ENCODE results near the gene TMEM266.

Gene TMEM266

DNA sequence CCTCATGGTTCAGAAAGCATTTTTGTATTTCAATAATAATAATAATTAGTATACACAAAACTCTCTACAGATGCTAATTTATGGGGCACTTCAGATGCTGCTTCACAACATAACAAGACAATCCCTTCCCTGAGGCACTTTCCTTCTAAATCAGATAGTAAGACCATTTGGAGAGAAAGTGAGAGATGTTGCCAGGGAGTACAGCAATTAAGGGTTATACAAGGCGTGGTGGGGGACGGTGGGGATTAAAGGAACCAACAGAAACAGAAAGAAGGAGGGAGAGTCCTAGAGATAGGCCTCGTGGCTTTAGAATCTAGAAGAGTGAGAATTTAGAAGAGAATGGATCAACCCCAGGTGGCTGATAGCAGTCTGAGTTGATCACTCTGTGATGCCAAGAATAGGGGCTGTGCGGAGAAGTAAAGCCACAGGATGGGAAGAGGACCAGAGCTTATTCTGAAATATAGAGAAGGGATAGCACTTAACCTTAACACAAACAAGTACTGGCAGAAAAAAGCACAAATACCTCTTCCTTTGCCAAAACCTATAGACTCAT, 174.6 kb downstream of the TMEM266 start:
- no peak for DNase-seq (ENCODE audit: low read depth in 2 of 2, low spot score in 1 of 2)

- no peak for DNase-seq (ENCODE audit: low read depth in 2 of 2, low spot score in 1 of 2)
Observed at GRCh38 chr15:76235186-76235826, 175.5 kb downstream of the TMEM266 start.

- DNase-seq (ENCODE audit: low read depth in 2 of 2, low spot score in 1 of 2), result no peak
Observed at GRCh38 chr15:76236350-76236749, 176.6 kb downstream of the TMEM266 start.

GRCh38 chr15:76239786-76240185, 180.0 kb downstream of the TMEM266 start:
- no peak for DNase-seq (ENCODE audit: low read depth in 2 of 2, low spot score in 1 of 2)

GRCh38 chr15:76245072-76245610, 185.4 kb downstream of the TMEM266 start:
- no peak for DNase-seq (ENCODE audit: low read depth in 2 of 2, low spot score in 1 of 2)

DNA sequence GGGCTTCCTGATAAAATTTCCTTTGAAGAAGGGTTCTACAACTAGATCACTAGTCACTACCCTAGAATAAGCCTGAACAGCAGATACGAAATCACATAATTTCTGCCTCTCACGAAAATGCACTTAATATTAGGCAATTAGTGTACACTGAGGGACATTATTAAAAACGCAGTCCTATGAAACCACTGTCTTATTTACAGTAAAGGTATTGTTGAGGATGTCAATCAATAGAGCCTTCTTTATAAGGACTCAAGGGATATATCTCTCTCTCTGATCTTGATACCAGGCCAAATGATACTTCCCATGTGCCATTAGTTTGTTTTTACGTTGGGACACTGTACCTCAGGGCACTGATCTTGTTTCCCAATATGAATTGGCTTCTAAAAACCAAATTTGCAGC, 191.9 kb downstream of the TMEM266 start:
- no peak for DNase-seq (ENCODE audit: low read depth in 2 of 2, low spot score in 1 of 2)

- DNase-seq (ENCODE audit: low read depth in 2 of 2, low spot score in 1 of 2), result no peak
Observed at GRCh38 chr15:76252249-76252648, 192.5 kb downstream of the TMEM266 start.

GRCh38 chr15:76253691-76254473, 194.1 kb downstream of the TMEM266 start:
- no peak for DNase-seq (ENCODE audit: low read depth in 2 of 2, low spot score in 1 of 2)
